Activated CD8-positive, alpha-beta T cell treated with anti-CD3 and anti-CD28 coated beads for 36 hours (primary cell): ENCODE results near the gene PHF14. TPM values are rescaled to one million over a fixed set of nuclear protein-coding genes. Genes with fewer than 3 reads are reported as not detected.
A peak's percentile ranks its signal among the peaks of the same experiment; 100 is the strongest.

ENCODE experiments used
- ATAC-seq: fragments of 200-7000 bp; cut with Tn5 transposase; one replicate; pipeline ENCODE4 v1.10.0; 2021; ENCODE audit warnings: mild to moderate bottlenecking, moderate library complexity
- CTCF ChIA-PET: fragments of 350-600 bp; sonication (Branson Sonifier 250); formaldehyde crosslinking; loops from one replicate; lab custom pipeline; 2021; ENCODE audit warnings: antibody characterized with exemption; lab: Charles Lee
- POLR2A ChIA-PET: fragments of 350-600 bp; sonication (Branson Sonifier 250); formaldehyde crosslinking; loops from one replicate; lab custom pipeline; 2021; ENCODE audit warnings: antibody characterized with exemption; lab: Charles Lee
- DNase-seq: peaks from one replicate; pipeline ENCODE4 v3.0.0-alpha.2; 2020
- H3K27ac Mint-ChIP-seq: one replicate; pipeline ENCODE4 v1.8.0; 2021; ENCODE audit warnings: mild to moderate bottlenecking, mixed read lengths
- H3K27me3 Mint-ChIP-seq: one replicate; pipeline ENCODE4 v1.8.0; 2021; ENCODE audit warnings: mixed read lengths
- H3K36me3 Mint-ChIP-seq: one replicate; pipeline ENCODE4 v1.8.0; 2021; ENCODE audit warnings: low read depth, mixed read lengths
- H3K4me1 Mint-ChIP-seq: one replicate; pipeline ENCODE4 v1.8.0; 2021; ENCODE audit warnings: low read depth, mixed read lengths
- H3K4me3 Mint-ChIP-seq: one replicate; pipeline ENCODE4 v1.8.0; 2021; ENCODE audit warnings: mild to moderate bottlenecking, moderate library complexity, mixed read lengths
- H3K9me3 Mint-ChIP-seq: one replicate; pipeline ENCODE4 v1.8.0; 2021; ENCODE audit warnings: mixed read lengths
- intact Hi-C: fragments of 100-400 bp; cut with micrococcal nuclease; formaldehyde crosslinking; loops from one replicate; pipeline ENCODE4 v1.10.0; 2022
- total RNA-seq, 2 experiments: library from RNA; stranded (reverse); gene quantifications; one replicate each; pipeline ENCODE4 v1.2.3, GENCODE V29; 2021
- TF ChIP-seq, protein P1 (sequence below): fragments of 200-600 bp; IDR thresholded peaks from one replicate; pipeline ENCODE4 v1.8.0; 2022; ENCODE audit warnings: antibody characterized with exemption, mild to moderate bottlenecking

Gene PHF14
- total RNA-seq, 2 experiments from 2014 or later, result 36.7 to 38.7 TPM

DNA sequence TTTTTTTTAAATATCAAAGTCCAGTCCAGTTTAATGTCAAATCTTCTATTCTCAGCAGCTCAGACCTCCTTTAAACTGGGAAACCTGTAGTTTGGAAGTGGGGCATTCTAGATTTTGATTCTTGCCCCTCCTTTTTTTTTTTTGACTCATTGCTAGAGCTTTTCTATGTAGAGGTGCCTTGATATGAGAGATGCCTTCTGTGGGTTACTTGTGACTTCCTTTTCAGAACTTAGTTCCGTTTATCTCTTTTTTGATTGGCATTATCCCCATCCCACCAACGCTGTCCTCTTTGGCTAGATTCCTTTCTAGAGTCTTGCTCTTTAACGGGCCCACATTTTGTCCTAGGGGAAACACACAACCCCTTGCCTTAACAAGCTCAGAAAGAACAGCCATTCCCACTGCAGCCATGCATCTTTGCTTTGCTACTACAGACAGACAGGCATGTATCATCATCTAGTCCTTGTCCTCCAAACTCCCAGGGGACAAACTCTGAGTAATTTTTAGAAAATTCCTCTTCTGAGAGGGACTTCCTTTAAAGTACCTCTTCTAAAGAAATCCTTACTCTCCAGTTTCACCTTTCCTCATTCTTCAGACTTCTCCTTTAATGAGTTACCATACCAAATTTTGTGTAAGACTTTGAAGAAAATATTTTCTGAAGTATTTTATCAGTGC is 153.6 kb downstream of the PHF14 start:
- H3K27me3 Mint-ChIP-seq, result no peaks in the 10 kb centered on the region
- H3K4me1 Mint-ChIP-seq, result peaks cover 34% of the 10 kb centered on the region
- TF ChIP-seq, protein P1, sequence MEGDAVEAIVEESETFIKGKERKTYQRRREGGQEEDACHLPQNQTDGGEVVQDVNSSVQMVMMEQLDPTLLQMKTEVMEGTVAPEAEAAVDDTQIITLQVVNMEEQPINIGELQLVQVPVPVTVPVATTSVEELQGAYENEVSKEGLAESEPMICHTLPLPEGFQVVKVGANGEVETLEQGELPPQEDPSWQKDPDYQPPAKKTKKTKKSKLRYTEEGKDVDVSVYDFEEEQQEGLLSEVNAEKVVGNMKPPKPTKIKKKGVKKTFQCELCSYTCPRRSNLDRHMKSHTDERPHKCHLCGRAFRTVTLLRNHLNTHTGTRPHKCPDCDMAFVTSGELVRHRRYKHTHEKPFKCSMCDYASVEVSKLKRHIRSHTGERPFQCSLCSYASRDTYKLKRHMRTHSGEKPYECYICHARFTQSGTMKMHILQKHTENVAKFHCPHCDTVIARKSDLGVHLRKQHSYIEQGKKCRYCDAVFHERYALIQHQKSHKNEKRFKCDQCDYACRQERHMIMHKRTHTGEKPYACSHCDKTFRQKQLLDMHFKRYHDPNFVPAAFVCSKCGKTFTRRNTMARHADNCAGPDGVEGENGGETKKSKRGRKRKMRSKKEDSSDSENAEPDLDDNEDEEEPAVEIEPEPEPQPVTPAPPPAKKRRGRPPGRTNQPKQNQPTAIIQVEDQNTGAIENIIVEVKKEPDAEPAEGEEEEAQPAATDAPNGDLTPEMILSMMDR, result no peak
- H3K36me3 Mint-ChIP-seq, result peaks cover 30% of the 10 kb centered on the region
- no peak for DNase-seq
- H3K4me3 Mint-ChIP-seq, result no peak overlapping the region
- peak overlapping the region; percentile 81 for H3K27ac Mint-ChIP-seq
- intact Hi-C loops, result no loop called here
- ChIA-PET CTCF (interaction anchor here (1.0 kb wide), 1 partner anchor 85 kb away, joined by 4 read pairs; no protein-coding TSS in a partner anchor), POLR2A (no interaction called here)
- no peaks in the 10 kb centered on the region for H3K9me3 Mint-ChIP-seq
- ATAC-seq, result peak; percentile 78

DNA sequence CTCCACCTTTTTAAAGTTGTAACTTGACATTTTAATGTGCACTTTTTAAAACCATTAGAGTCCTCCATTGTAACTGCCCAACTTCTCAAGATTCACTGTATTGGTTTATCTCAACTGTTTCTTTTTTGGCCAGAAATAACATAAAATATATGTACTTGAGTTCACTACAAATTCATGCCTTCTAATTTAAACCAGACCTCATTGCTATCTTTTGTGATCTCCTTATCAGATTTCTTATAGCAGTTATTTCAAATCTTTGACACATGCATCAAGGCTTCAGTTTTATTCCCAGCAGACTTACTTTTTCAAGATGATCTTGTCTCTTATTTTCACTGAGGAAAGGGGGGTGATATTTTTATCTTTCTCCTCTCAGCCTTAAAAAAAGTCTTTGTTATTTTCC is 154.3 kb downstream of the PHF14 start:
- H3K9me3 Mint-ChIP-seq, result no peaks in the 10 kb centered on the region
- TF ChIP-seq, protein P1, result no peak
- no peak for ATAC-seq
- peaks cover 38% of the 10 kb centered on the region for H3K4me1 Mint-ChIP-seq
- peaks cover 31% of the 10 kb centered on the region for H3K36me3 Mint-ChIP-seq
- DNase-seq, result no peak
- POLR2A ChIA-PET, result no interaction called here
- no peaks in the 10 kb centered on the region for H3K27me3 Mint-ChIP-seq
- intact Hi-C loops, result no loop called here
- no peak overlapping the region for H3K4me3 Mint-ChIP-seq
- CTCF ChIA-PET, result no interaction called here
- no peak overlapping the region for H3K27ac Mint-ChIP-seq

DNA sequence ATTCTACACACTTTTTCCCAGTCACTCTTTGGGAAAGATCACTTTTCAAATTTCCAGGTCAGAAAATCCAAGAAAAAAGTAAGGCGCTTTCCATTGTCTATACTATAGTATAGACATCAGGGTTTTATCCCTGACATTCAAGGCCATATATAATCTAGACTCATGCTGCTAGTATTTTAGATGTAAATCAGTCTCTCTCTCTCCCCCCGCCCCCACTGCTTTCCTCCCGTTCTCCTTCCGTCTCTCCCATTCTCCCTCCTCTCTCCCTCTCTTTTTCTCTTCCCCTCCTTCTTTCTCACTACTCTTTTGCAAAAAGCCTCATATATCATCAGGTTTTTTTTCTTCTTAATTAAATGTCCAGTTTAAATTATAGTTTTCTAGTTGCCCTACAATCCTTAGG is 154.8 kb downstream of the PHF14 start:
- ChIA-PET POLR2A (no interaction called here), CTCF (no interaction called here)
- intact Hi-C loops, result no loop called here
- TF ChIP-seq, protein P1, result no peak
- DNase-seq, result no peak
- Mint-ChIP-seq H3K9me3 (no peaks in the 10 kb centered on the region), H3K4me3 (no peak overlapping the region), H3K27ac (no peak overlapping the region), H3K36me3 (peaks cover 31% of the 10 kb centered on the region), H3K27me3 (no peaks in the 10 kb centered on the region), H3K4me1 (peaks cover 38% of the 10 kb centered on the region)
- no peak for ATAC-seq

DNA sequence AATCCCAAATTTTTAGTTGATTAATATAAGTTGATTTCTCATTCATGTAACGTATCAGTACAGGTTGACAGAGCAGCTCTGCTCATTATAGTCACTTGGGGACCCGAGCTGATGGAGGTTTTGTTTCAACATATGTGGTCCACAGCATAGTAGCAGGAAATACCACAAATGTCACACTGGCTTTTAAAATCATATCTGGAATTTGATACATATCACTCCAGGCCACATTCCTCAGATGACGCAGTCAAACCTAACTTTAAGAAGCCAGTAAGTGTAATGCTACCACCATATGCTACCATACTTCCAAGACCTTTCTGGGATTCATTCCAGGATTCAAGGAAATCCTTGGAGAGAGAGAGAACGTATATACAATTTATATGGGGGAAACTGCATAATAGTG is 156.3 kb downstream of the PHF14 start:
- Mint-ChIP-seq H3K27ac (no peak overlapping the region), H3K36me3 (peaks cover 31% of the 10 kb centered on the region), H3K27me3 (no peaks in the 10 kb centered on the region), H3K9me3 (no peaks in the 10 kb centered on the region), H3K4me1 (peaks cover 38% of the 10 kb centered on the region), H3K4me3 (no peak overlapping the region)
- CTCF ChIA-PET, result no interaction called here
- DNase-seq (peak; percentile 17), ATAC-seq (peak; percentile 64)
- intact Hi-C loops, result no loop called here
- TF ChIP-seq, protein P1, result no peak
- POLR2A ChIA-PET, result no interaction called here

DNA sequence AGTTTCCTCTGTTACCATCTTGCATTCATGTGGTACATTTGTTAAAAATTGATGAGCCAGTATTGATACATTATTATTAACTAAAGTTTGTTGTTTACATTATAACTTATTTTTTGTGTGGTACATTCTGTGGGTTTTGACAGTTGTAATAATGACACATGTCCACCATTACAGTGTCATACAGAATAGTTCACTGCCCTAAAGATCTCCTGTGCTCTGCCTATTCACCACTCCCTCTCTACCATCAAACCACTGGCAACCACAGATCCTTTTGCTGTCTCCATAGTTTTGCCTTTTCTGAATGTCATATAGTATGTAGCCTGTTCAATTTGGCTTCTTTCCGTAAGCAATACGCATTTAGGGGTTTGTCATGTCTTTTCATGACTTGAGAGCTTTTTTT is 156.9 kb downstream of the PHF14 start:
- TF ChIP-seq, protein P1, result no peak
- Mint-ChIP-seq H3K4me3 (no peak overlapping the region), H3K4me1 (peaks cover 38% of the 10 kb centered on the region), H3K9me3 (no peaks in the 10 kb centered on the region), H3K36me3 (peaks cover 32% of the 10 kb centered on the region), H3K27ac (no peak overlapping the region), H3K27me3 (no peaks in the 10 kb centered on the region)
- DNase-seq, result no peak
- POLR2A ChIA-PET, result interaction anchor here (0.6 kb wide), 1 partner anchor 10 kb away, joined by 3 read pairs; no protein-coding TSS in a partner anchor
- CTCF ChIA-PET, result no interaction called here
- intact Hi-C loops, result no loop called here
- no peak for ATAC-seq
